Muscle of leg (tissue), 11 donors: ENCODE measurements around the gene COL1A1. TPM values are rescaled to one million over a fixed set of nuclear protein-coding genes. Genes with fewer than 3 reads are reported as not detected.

Experiments
- DNase-seq: peaks from one replicate; pipeline ENCODE4 v3.0.0; 2013
- H3K27ac ChIP-seq: one replicate; pipeline ENCODE4 v1.5.1; 2013; ENCODE audit warnings: mild to moderate bottlenecking, low read length, control low read depth
- H3K27me3 ChIP-seq: one replicate; pipeline ENCODE4 v1.6.1; 2013; ENCODE audit warnings: low read length; ENCODE audit not compliant: control insufficient read depth, insufficient read depth
- H3K36me3 ChIP-seq: one replicate; pipeline ENCODE4 v1.6.1; 2013; ENCODE audit warnings: low read length; ENCODE audit not compliant: control insufficient read depth, insufficient read depth
- H3K4me1 ChIP-seq: one replicate; pipeline ENCODE4 v1.6.1; 2013; ENCODE audit warnings: low read length; ENCODE audit not compliant: control insufficient read depth, insufficient read depth
- H3K4me3 ChIP-seq: one replicate; pipeline ENCODE4 v1.5.1; 2013; ENCODE audit warnings: low read length, control low read depth
- H3K9me3 ChIP-seq: replicated peaks from 2 replicates; pipeline ENCODE4 v1.6.1; 2013; ENCODE audit warnings: low read depth, low read length; ENCODE audit not compliant: control insufficient read depth
- WGBS: methylation state at CpG from one replicate; pipeline ENCODE4 v1.1.5; 2013; ENCODE audit warnings: missing lambda C conversion rate; ENCODE audit not compliant: insufficient coverage; 5-methylcytosine and 5-hydroxymethylcytosine counted together
- polyA plus RNA-seq, 8 donors: library from polyadenylated mRNA; unstranded; fragments of 120-200 nt; gene quantifications; one replicate each; pipeline versions ENCODE4 v1.2.1 to v1.2.3, GENCODE V29; 2013; ENCODE audit warnings: inconsistent platforms in 1 of 8, low replicate concordance in 1 of 8; ENCODE audit not compliant: insufficient read length in 8 of 8, insufficient read depth in 1 of 8
- total RNA-seq: library from RNA; stranded (reverse); fragments of 120-200 nt; gene quantifications from one replicate; pipeline ENCODE4 v1.2.4, GENCODE V29; 2013

Gene COL1A1
- total and polyA plus RNA-seq, 9 donors, result 2,579 to 9,345 (median 4,374) TPM

DNA sequence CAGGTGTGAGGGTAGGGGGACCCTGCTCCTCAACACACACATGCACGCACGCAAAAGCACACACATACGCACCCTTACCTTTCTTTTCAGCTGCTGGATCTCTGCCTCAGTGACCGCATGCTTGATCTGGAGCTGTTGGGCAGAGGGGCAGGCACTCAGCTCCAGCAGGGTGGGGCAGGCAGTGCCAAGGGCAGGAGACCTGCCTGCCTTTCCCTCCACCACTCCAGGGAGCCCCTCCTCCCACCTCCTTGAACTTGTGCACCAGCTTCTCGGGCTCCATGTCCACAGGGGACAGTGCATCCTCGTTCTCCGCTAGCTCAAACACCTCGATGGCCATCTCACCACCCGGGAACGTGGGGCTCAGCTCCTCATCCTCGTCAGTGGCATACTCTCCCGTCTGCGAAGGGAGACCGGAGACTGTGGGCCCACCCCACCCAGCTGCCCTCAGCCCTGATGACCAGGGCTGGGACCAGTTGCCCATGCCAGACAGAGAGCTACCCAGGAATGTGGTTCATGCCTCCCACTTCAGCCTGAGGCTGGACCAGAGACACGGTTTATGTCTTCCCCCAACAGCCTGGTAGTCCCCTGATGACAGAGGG lies 62.1 kb downstream of the COL1A1 start:
- H3K27me3 ChIP-seq, result no peaks in the 10 kb centered on the region
- peaks cover 14% of the 10 kb centered on the region for H3K4me1 ChIP-seq
- no peaks in the 10 kb centered on the region for H3K9me3 ChIP-seq
- 80% methylated on average over 13 of the region's 15 CpGs for WGBS
- H3K27ac ChIP-seq, result no peak overlapping the region
- H3K4me3 ChIP-seq, result no peak overlapping the region
- peaks cover 97% of the 10 kb centered on the region for H3K36me3 ChIP-seq
- DNase-seq, result no peak

DNA sequence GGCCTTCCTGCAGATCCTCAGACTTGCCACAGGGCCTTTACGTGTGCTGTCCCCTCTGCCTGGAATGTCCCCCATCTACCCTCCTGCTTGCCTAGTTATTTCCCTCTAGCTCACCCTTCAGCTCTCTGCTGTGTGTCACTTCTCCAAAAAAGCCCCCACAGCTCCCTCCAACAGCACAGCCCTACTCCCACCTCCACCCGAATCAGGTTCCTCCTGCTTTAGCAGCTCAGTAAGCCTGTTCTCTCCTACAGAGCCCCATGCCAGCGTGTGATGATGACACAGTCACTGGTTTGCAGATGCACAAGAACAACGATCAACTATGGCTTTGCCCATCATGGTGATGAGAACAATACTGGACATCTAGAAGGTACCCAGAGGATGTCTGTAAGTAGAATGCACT lies 64.4 kb downstream of the COL1A1 start:
- peaks cover 18% of the 10 kb centered on the region for H3K4me1 ChIP-seq
- WGBS, result 73% methylated on average over 3 of the region's 4 CpGs
- no peak for DNase-seq
- H3K27me3 ChIP-seq, result no peaks in the 10 kb centered on the region
- peaks cover 78% of the 10 kb centered on the region for H3K36me3 ChIP-seq
- H3K27ac ChIP-seq, result no peak overlapping the region
- H3K4me3 ChIP-seq, result no peak overlapping the region
- H3K9me3 ChIP-seq, result no peaks in the 10 kb centered on the region

DNA sequence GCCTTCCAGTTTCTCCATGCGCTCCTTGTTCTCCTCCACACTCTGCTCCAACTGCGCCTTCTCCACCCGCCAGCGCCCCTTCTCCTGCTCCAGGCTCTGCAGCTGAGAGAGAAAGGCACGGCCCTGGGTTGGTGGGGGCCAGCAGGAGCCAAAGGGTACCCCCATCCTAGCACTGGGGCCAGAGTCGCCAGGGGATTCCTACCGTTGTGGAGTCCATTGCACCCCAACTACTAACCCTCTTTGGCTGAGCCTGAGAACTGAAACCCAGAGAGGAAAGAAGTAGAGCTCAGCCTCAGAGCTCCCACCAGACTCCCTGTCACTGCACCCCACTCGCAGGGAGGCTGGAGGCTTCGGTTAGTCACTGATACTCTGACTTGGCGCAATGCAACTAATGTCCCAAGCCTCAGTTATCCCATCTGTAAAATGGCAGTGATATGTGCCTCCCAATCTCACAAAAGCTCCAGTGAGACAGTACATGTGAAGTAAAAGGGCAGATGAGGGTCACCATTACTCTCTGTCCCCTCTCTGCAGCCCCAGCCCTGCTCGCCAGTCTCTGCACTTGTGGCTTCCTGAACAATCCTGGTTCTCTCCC lies 65.2 kb downstream of the COL1A1 start:
- WGBS, result 92% methylated on average over 6 of the region's 11 CpGs
- no peak overlapping the region for H3K27ac ChIP-seq
- no peaks in the 10 kb centered on the region for H3K27me3 ChIP-seq
- H3K4me3 ChIP-seq, result no peak overlapping the region
- no peaks in the 10 kb centered on the region for H3K9me3 ChIP-seq
- peaks cover 18% of the 10 kb centered on the region for H3K4me1 ChIP-seq
- no peak for DNase-seq
- H3K36me3 ChIP-seq, result peaks cover 70% of the 10 kb centered on the region

DNA sequence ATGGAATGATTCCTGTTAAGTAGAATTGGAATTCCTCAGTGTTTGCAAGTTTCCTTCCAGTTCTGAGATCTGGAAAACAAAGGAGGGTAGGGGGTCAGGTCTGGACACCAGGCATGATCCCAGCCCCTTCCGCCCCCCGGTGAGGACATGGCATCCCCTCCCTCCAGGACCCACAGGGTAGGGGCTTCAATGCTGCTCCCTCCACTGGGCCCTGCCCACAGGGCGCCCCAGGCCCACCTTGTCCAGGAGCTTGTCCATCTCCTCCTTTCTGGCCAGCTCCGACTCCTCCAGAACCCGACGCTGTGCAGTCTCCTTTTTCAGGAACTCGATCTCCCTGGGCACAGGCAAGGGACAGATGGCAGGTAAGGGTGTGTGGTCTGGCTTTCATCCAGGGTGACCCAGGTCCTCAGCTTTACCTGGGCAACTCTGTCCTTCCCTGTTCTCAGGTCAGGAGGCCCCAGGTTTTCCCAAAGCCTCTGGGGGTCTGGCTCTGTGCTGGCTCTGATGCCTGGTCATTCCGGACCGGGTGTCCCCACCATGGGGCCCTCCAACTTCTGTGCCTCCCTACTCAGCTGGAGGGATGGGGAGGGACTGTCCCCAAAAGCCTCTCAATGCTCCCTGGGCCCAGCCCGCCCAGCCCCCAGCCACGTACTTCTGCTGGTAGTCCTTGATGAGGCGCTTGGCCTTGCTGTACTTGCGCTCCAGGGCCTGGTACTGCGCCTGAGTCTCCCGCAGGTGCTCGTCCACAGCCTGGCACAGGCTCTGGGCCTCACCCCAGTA lies 65.9 kb downstream of the COL1A1 start:
- peaks cover 63% of the 10 kb centered on the region for H3K36me3 ChIP-seq
- H3K27ac ChIP-seq, result no peak overlapping the region

DNA sequence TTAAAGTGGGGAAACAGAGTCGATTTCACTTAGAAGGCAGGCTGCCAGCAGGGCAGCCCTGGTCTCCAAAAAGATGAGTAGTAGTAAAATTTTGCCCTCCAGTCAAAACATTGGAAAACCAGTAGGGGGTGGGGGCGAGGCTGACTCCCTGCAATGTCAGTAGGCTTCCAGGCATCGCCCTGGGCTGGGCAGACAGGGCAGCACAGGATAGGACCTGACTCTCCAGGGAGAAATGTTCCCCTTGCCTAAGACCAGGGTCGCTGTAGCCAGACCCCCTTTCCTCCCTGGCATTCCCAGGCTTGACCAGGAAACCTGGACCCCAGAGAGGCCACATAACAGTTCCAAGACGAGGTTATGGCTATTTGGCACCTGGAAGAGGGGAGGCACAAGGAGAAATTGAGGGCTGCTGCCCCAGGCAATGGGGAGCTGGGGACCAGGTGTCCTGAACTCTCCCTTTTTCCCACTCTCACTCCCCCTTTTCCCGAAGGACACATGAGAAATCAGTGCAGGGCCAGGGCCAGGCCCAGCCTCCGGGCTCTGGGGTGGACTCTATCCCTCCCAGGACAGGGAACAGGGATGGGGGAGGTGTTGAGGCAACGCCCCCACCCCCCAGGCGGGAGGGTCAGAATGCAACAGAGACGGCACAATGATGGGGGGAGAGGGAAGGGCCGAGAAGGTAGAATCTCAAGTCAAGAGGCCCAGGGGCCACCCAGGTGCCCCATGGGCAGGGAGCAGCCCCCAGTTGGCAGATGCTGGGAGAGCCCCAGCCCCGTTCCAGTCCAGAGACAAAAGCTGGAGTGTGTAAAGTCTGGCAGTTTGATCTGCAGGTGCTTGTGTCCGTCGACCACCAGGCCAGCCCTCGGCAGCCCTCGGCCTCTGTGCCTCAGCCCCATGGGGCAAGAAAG lies 67.0 kb downstream of the COL1A1 start:
- peaks cover 16% of the 10 kb centered on the region for H3K4me1 ChIP-seq
- no peaks in the 10 kb centered on the region for H3K9me3 ChIP-seq
- no peak overlapping the region for H3K4me3 ChIP-seq
- WGBS, result 34% methylated on average over 9 of the region's 16 CpGs
- peaks cover 53% of the 10 kb centered on the region for H3K36me3 ChIP-seq
- no peak for DNase-seq
- peaks cover 13% of the 10 kb centered on the region for H3K27me3 ChIP-seq
- no peak overlapping the region for H3K27ac ChIP-seq

More for the DNA sequence above, 65.9 kb downstream of the COL1A1 start:
- H3K9me3 ChIP-seq, result no peaks in the 10 kb centered on the region
- H3K4me1 ChIP-seq, result peaks cover 17% of the 10 kb centered on the region
- peaks cover 5% of the 10 kb centered on the region for H3K27me3 ChIP-seq
- no peak overlapping the region for H3K4me3 ChIP-seq
- DNase-seq, result peak; percentile 7
- 86% methylated on average over 9 of the region's 16 CpGs for WGBS

DNA sequence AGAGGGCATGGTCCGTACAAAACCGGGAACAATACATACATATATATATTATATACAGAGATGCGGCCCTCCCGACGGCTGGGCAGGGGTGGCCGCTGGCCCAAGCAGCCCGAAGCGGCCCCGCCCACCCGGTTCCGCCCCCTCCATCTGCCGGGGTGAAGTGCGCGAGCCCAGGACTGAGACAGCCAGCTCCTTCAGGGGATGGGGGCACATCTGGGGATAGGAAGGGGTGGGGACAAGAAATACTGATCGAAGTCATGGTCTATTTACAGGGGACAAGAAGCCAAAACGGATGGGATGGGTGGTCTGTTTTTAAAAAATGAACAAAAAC lies 67.7 kb downstream of the COL1A1 start:
- Histone ChIP-seq H3K36me3 (peaks cover 46% of the 10 kb centered on the region), H3K4me1 (peaks cover 19% of the 10 kb centered on the region), H3K27me3 (peaks cover 20% of the 10 kb centered on the region), H3K27ac (no peak overlapping the region), H3K4me3 (no peak overlapping the region), H3K9me3 (no peaks in the 10 kb centered on the region)
- 6% methylated on average over 2 of the region's 16 CpGs for WGBS
- no peak for DNase-seq

Other genes starting within 250 kb of the COL1A1 start
- gene DLX4, start 232.4 kb downstream of the COL1A1 start, total RNA-seq, result 0.13 TPM
- gene DLX4, start 232.4 kb downstream of the COL1A1 start, polyA plus RNA-seq, result under 1 TPM; 0.09 to 0.57 (median 0.27) TPM
- not detected for gene DLX3, start 206.4 kb downstream of the COL1A1 start, total RNA-seq
- 1 to 10 TPM in 1 of 8 donors, under 1 TPM in 4, not detected in 3; 0.06 to 1.1 (median 0.11) TPM for gene DLX3, start 206.4 kb downstream of the COL1A1 start, polyA plus RNA-seq
- gene ITGA3, start 145.5 kb downstream of the COL1A1 start, total RNA-seq, result 22.7 TPM
- gene ITGA3, start 145.5 kb downstream of the COL1A1 start, polyA plus RNA-seq, result 10 to 100 TPM; 14.8 to 31.8 (median 24.8) TPM
- gene PDK2, start 106.3 kb downstream of the COL1A1 start, total RNA-seq, result 22.2 TPM
- gene PDK2, start 106.3 kb downstream of the COL1A1 start, polyA plus RNA-seq, result 10 to 100 TPM; 43.4 to 75.1 (median 60.4) TPM
- 1.5 TPM for gene SAMD14, start 71.5 kb downstream of the COL1A1 start, total RNA-seq
- 10 to 100 TPM in 1 of 8 donors, 1 to 10 TPM in 7; 3.2 to 10.3 (median 5.5) TPM for gene SAMD14, start 71.5 kb downstream of the COL1A1 start, polyA plus RNA-seq
- gene PPP1R9B, start 51.0 kb downstream of the COL1A1 start, total RNA-seq, result 24.7 TPM
- 10 to 100 TPM; 37.0 to 66.1 (median 48.9) TPM for gene PPP1R9B, start 51.0 kb downstream of the COL1A1 start, polyA plus RNA-seq
- gene SGCA, start 35.6 kb downstream of the COL1A1 start, total RNA-seq, result 265 TPM
- 100 to 1,000 TPM; 209 to 375 (median 325) TPM for gene SGCA, start 35.6 kb downstream of the COL1A1 start, polyA plus RNA-seq
- gene TMEM92, start 72.8 kb upstream of the COL1A1 start, total RNA-seq, result 0.35 TPM
- gene TMEM92, start 72.8 kb upstream of the COL1A1 start, polyA plus RNA-seq, result 1 to 10 TPM in 7 of 8 donors, under 1 TPM in 1; 0.78 to 3.6 (median 1.4) TPM
- gene XYLT2, start 144.5 kb upstream of the COL1A1 start, total RNA-seq, result 25.3 TPM
- gene XYLT2, start 144.5 kb upstream of the COL1A1 start, polyA plus RNA-seq, result 10 to 100 TPM; 16.7 to 26.7 (median 22.5) TPM
- 81.5 TPM for gene MRPL27, start 171.6 kb upstream of the COL1A1 start, total RNA-seq
- gene MRPL27, start 171.6 kb upstream of the COL1A1 start, polyA plus RNA-seq, result 10 to 100 TPM; 52.4 to 67.0 (median 60.5) TPM
- 4.3 TPM for gene EME1, start 171.6 kb upstream of the COL1A1 start, total RNA-seq
- gene EME1, start 171.6 kb upstream of the COL1A1 start, polyA plus RNA-seq, result 1 to 10 TPM; 4.9 to 7.7 (median 5.4) TPM
- 41.7 TPM for gene LRRC59, start 195.9 kb upstream of the COL1A1 start, total RNA-seq
- gene LRRC59, start 195.9 kb upstream of the COL1A1 start, polyA plus RNA-seq, result 10 to 100 TPM; 48.4 to 84.2 (median 60.3) TPM
- gene ACSF2, start 224.6 kb upstream of the COL1A1 start, total RNA-seq, result 62.4 TPM
- 10 to 100 TPM; 60.4 to 81.6 (median 66.8) TPM for gene ACSF2, start 224.6 kb upstream of the COL1A1 start, polyA plus RNA-seq